ENCODE results near the gene LYSET. TPM values are rescaled to one million over a fixed set of nuclear protein-coding genes. Genes with fewer than 3 reads are reported as not detected.
"Not testable (repeated sequence)": the region's sequence is repeated elsewhere in the genome, so short reads cannot be mapped to it uniquely, and the experiment has no call there.

The LYSET gene
- total and polyA plus RNA-seq, 7 donors: 10.0 to 58.3 (median 16.9) TPM

GRCh38 chr14:93230539-93230938 is 45.4 kb downstream of the LYSET start:
- Histone ChIP-seq H3K27me3 (no peaks in the 10 kb centered on the region), H3K27ac (no peak overlapping the region), H3K4me1 (peaks cover 0 to 14% (median 6%) of the 10 kb centered on the region in 4 donors), H3K4me3 (no peak overlapping the region), H3K9me3 (no peaks in the 10 kb centered on the region), H3K36me3 (peaks cover 9 to 35% (median 18%) of the 10 kb centered on the region in 4 donors)
- intact Hi-C loops (cut with DNase I): no loop called here
- peak; percentile 65 for DNase-seq
- TF ChIP-seq POLR2A (IDR thresholded peaks at IDR 0.05) (no peak), EP300 (IDR thresholded peaks at IDR 0.05) (no peak), POLR2AphosphoS5 (IDR thresholded peaks at IDR 0.05) (no peak)
- TF ChIP-seq, protein P1, sequence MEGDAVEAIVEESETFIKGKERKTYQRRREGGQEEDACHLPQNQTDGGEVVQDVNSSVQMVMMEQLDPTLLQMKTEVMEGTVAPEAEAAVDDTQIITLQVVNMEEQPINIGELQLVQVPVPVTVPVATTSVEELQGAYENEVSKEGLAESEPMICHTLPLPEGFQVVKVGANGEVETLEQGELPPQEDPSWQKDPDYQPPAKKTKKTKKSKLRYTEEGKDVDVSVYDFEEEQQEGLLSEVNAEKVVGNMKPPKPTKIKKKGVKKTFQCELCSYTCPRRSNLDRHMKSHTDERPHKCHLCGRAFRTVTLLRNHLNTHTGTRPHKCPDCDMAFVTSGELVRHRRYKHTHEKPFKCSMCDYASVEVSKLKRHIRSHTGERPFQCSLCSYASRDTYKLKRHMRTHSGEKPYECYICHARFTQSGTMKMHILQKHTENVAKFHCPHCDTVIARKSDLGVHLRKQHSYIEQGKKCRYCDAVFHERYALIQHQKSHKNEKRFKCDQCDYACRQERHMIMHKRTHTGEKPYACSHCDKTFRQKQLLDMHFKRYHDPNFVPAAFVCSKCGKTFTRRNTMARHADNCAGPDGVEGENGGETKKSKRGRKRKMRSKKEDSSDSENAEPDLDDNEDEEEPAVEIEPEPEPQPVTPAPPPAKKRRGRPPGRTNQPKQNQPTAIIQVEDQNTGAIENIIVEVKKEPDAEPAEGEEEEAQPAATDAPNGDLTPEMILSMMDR (IDR thresholded peaks at IDR 0.05): no peak
- WGBS, 2 donors: 88 to 95% methylated on average over 16 of the region's 16 CpGs

DNA sequence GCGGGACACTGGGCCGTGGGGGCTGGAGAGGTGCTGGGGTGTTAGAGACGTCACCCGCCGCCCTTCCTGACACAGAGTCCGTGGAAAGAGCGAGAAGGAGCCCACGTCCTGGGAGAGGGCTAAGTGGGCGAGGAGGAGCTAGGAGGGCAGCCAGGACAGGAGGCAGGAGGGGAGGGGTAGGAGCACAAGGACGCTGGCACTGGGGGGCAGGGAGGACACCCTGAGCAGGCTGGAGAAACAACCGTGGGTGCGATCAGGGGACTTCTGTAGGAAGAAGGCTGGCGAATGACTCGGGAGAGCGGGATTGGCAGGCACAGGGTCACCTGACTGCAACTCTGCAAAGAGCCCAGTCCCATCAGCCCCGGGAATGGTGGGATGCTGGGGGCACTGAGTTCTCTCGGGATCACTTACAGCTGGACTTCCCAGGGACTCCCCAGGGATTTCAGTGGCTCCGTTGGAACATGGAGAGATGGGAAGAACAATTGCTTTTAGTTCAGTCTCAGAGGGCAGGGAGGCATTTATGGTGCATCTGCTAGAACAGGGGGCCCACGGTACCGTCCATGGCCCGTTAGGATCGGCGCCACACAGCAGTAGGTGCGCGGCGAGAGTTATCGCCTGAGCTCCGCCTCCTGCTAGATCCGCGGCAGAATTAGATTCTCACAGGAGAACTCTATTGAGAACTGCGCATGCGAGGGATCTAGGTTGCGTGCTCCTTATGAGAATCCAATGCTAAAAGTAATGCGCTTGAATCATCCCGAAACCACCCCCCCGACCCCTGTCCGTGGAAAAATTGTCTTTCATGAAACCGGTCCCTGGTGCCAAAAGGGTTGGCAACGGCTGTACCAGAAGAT is 46.2 kb downstream of the LYSET start:
- WGBS, 2 donors: 23 to 50% methylated on average over 39 of the region's 39 CpGs
- peak overlapping the region in 1 of 4 donors; percentile 29 for H3K27ac ChIP-seq
- intact Hi-C loops (cut with DNase I): no loop called here
- no peak for DNase-seq
- no peaks in the 10 kb centered on the region for H3K27me3 ChIP-seq
- no peak for TF ChIP-seq POLR2A (IDR thresholded peaks at IDR 0.05)
- TF ChIP-seq, protein P1 (IDR thresholded peaks at IDR 0.05): no peak
- TF ChIP-seq EP300 (IDR thresholded peaks at IDR 0.05): no peak
- TF ChIP-seq POLR2AphosphoS5 (IDR thresholded peaks at IDR 0.05): no peak
- H3K9me3 ChIP-seq: no peaks in the 10 kb centered on the region
- peaks cover 9 to 27% (median 17%) of the 10 kb centered on the region in 4 donors for H3K36me3 ChIP-seq
- H3K4me3 ChIP-seq: peak overlapping the region; percentile 23 to 49 (median 42)
- H3K4me1 ChIP-seq: peaks cover 0 to 14% (median 6%) of the 10 kb centered on the region in 4 donors

DNA sequence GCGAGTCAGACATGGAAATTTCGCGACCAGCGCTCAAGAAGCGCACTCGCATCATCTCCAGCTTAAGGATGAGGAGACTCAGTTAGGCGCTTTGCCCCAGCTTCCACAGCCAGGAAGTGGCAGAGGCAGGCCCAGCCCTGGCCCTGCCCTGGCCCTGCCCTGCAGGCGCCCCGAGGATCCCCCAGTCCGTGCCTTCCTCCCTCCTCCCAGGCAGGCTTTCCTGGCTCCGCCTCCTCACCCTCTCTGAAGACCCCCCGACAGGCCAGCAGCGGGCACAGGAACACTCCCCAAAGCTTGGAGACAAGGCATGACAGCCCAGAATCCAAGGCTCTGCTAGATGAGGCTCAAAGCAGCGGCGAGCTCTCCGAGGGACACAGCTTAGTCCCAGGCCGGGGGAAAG is 47.0 kb downstream of the LYSET start:
- Histone ChIP-seq H3K4me3 (peak overlapping the region in 2 of 4 donors; percentile 39 to 49), H3K4me1 (peaks cover 0 to 14% (median 6%) of the 10 kb centered on the region in 4 donors), H3K36me3 (peaks cover 6 to 19% (median 14%) of the 10 kb centered on the region in 4 donors), H3K9me3 (no peaks in the 10 kb centered on the region), H3K27me3 (no peaks in the 10 kb centered on the region), H3K27ac (no peak overlapping the region)
- TF ChIP-seq EP300 (IDR thresholded peaks at IDR 0.05): no peak
- no peak for TF ChIP-seq POLR2AphosphoS5 (IDR thresholded peaks at IDR 0.05)
- TF ChIP-seq, protein P1 (IDR thresholded peaks at IDR 0.05): no peak
- no peak for TF ChIP-seq POLR2A (IDR thresholded peaks at IDR 0.05)
- WGBS, 2 donors: 68 to 70% methylated on average over 17 of the region's 17 CpGs
- DNase-seq: no peak
- intact Hi-C loops (cut with DNase I): no loop called here

- H3K27me3 ChIP-seq; H3K36me3 ChIP-seq; DNase-seq; H3K9me3 ChIP-seq; H3K4me3 ChIP-seq; H3K27ac ChIP-seq; intact Hi-C loops (cut with DNase I): not testable (repeated sequence)
- 89 to 91% methylated on average over 5 of the region's 5 CpGs for WGBS, 2 donors
- peaks cover 0 to 14% (median 6%) of the 10 kb centered on the region in 4 donors for H3K4me1 ChIP-seq
These were observed 48.0 kb downstream of the LYSET start for GRCh38 chr14:93233078-93233477.

GRCh38 chr14:93234798-93235197 is 49.7 kb downstream of the LYSET start:
- intact Hi-C loops (cut with DNase I): no loop called here
- no peaks in the 10 kb centered on the region for H3K9me3 ChIP-seq
- peaks cover 0 to 1% (median 0%) of the 10 kb centered on the region in 4 donors for H3K36me3 ChIP-seq
- DNase-seq: no peak
- 56 to 64% methylated on average over 10 of the region's 10 CpGs for WGBS, 2 donors
- no peak overlapping the region for H3K27ac ChIP-seq
- H3K4me1 ChIP-seq: peaks cover 0 to 14% (median 6%) of the 10 kb centered on the region in 4 donors
- H3K27me3 ChIP-seq: no peaks in the 10 kb centered on the region
- no peak for TF ChIP-seq POLR2A (IDR thresholded peaks at IDR 0.05)
- TF ChIP-seq, protein P1 (IDR thresholded peaks at IDR 0.05): no peak
- no peak for TF ChIP-seq POLR2AphosphoS5 (IDR thresholded peaks at IDR 0.05)
- TF ChIP-seq EP300 (IDR thresholded peaks at IDR 0.05): no peak
- no peak overlapping the region for H3K4me3 ChIP-seq

Data from sigmoid colon (tissue), 7 donors.